ENCODE measurements around the gene GPI.

GRCh38 chr19:34436716-34437115 lies 71.7 kb downstream of the GPI start:
- no peak for TF ChIP-seq CTCF (IDR thresholded peaks at IDR 0.05; ENCODE audit: low read depth, low read length)
- TF ChIP-seq EZH2phosphoT487 (IDR thresholded peaks at IDR 0.05; ENCODE audit: low read depth), result no peak

Measured in OCI-LY3 (cell line).